Spleen (tissue), 7 donors: ENCODE results near the gene AOX1.

Experiments
- CTCF ChIP-seq, 11 experiments: fragments of 200-600 bp in 7 of 11; fragments of 450-650 bp in 4 of 11; sonication (generic) in 4 of 11; IDR thresholded peaks in 8 of 11; conservative IDR thresholded peaks in 3 of 11; 1 replicate in 7 of 11; 2 replicates in 4 of 11; pipeline versions ENCODE4 v1.4.0 to v1.8.0; 2016 to 2021; ENCODE audit warnings: antibody characterized with exemption in 11 of 11, inconsistent platforms in 4 of 11, mild to moderate bottlenecking in 1 of 11
- POLR2A ChIP-seq, 3 donors: fragments of 450-650 bp; IDR thresholded peaks; one replicate each; pipeline ENCODE4 v1.5.1; 2017; ENCODE audit warnings: antibody characterized with exemption in 3 of 3, mild to moderate bottlenecking in 1 of 3
- POLR2AphosphoS5 ChIP-seq, 3 donors: sonication (generic); formaldehyde crosslinking; IDR thresholded peaks; one replicate each; pipeline ENCODE4 v1.5.1; 2017; ENCODE audit warnings: antibody characterized with exemption in 3 of 3
- donor health status: DM: no; HTN: no; CAD: no; lungs with moderate emphysema.
- donor health status: DM: no; HTN: no; CAD: no.
- donor health status: DM: no; HTN: no; CAD: no.

DNA sequence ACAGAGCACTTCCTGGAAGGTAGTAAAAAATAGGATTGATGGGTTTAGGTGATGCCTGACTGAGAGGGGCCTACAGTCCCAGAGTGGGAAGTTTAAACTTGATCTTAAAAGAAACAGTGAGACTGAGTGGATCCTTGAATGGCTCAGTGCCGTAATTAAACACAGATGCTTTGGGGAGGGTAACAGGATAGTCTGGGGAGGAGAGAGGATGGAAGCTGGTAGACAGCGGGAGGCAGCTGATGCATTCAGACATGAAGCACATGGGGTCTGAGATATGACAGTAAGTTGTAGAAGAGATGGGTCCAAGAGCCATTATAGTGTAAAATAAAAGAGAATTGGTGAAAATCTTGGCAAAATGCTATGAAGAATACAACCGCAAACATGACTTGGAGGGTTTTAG, 54.4 kb downstream of the AOX1 start:
- TF ChIP-seq CTCF (IDR thresholded peaks at IDR 0.05 in 8 of 11, conservative IDR thresholded peaks at IDR 0.05 in 3 of 11) (no peak), POLR2AphosphoS5 (IDR thresholded peaks at IDR 0.05) (no peak), POLR2A (IDR thresholded peaks at IDR 0.05) (no peak)
